Endothelial cell of umbilical vein (primary cell): Measurements from ENCODE around the gene SLCO3A1. TPM values are rescaled to one million over a fixed set of nuclear protein-coding genes. Genes with fewer than 3 reads are reported as not detected.

ENCODE experiments used
- BruUV-seq: library from RNA; stranded (reverse); fragments of 400-500 nt; replicated peaks from 2 replicates; lab custom pipeline; 2021; lab: Mats Ljungman, UMichigan
- CTCF ChIA-PET: fragments of 300-600, 350-600 bp; sonication (Branson Sonifier 250); formaldehyde crosslinking; loops from one replicate; lab custom pipeline; 2021; ENCODE audit warnings: antibody characterized with exemption, inconsistent platforms; lab: Charles Lee
- POLR2A ChIA-PET: fragments of 300-600, 350-600 bp; sonication (Branson Sonifier 250); formaldehyde crosslinking; loops from one replicate; lab custom pipeline; 2021; ENCODE audit warnings: antibody characterized with exemption, inconsistent platforms; lab: Charles Lee
- DNase-seq: peaks from one replicate; pipeline ENCODE4 v3.0.0-alpha.2; 2011; ENCODE audit warnings: low read depth, low spot score
- FAIRE-seq: peaks from 2 replicates; lab custom pipeline; 2011; peaks lifted over from hg19 to GRCh38; lab: Jason Lieb, UNC
- H2AFZ ChIP-seq: 2 replicates; pipeline ENCODE4 v1.6.0; 2012; ENCODE audit warnings: low read depth, low read length, control low read depth, inconsistent platforms
- H3K27ac ChIP-seq: 2 replicates; pipeline ENCODE4 v1.5.1; 2011; ENCODE audit warnings: low read depth, mild to moderate bottlenecking, control low read depth, low read length, moderate library complexity; ENCODE audit not compliant: insufficient read depth
- H3K27me3 ChIP-seq, 2 experiments: 2 replicates each; pipeline versions ENCODE4 v1.6.0 to v1.6.1; 2011; ENCODE audit warnings: low read length in 2 of 2, mixed read lengths in 1 of 2; ENCODE audit not compliant: control insufficient read depth in 2 of 2, insufficient read depth in 2 of 2
- H3K36me3 ChIP-seq, 2 experiments: 2 replicates in 1 of 2; 3 replicates in 1 of 2; pipeline ENCODE4 v1.5.1; 2011; ENCODE audit warnings: low read length in 2 of 2, mild to moderate bottlenecking in 1 of 2, moderate library complexity in 1 of 2; ENCODE audit not compliant: control insufficient read depth in 2 of 2, insufficient read depth in 2 of 2; ENCODE audit errors: extremely low read depth in 1 of 2
- H3K4me1 ChIP-seq: 3 replicates; pipeline ENCODE4 v1.5.1; 2011; ENCODE audit warnings: mild to moderate bottlenecking, low read length; ENCODE audit not compliant: control insufficient read depth, insufficient read depth; ENCODE audit errors: extremely low read depth
- H3K4me2 ChIP-seq: 2 replicates; pipeline ENCODE4 v1.6.1; 2011; ENCODE audit warnings: low read length, control low read depth, mixed read lengths; ENCODE audit not compliant: insufficient read depth
- H3K4me3 ChIP-seq, 3 experiments: fragments of 200-600 bp in 1 of 3; sonication (generic), shearing (Covaris generic) in 1 of 3; replicated peaks in 1 of 3; 2 replicates each; pipeline ENCODE4 v1.5.1; 2011 to 2016; ENCODE audit warnings: control low read depth in 3 of 3, low read length in 3 of 3, mild to moderate bottlenecking in 2 of 3, inconsistent platforms in 1 of 3, low read depth in 1 of 3, moderate library complexity in 1 of 3; ENCODE audit not compliant: insufficient read depth in 1 of 3
- H3K79me2 ChIP-seq: 2 replicates; pipeline ENCODE4 v1.6.0; 2012; ENCODE audit warnings: low read length, inconsistent platforms; ENCODE audit not compliant: control insufficient read depth, insufficient read depth
- H3K9ac ChIP-seq: replicated peaks from 2 replicates; pipeline ENCODE3; 2011; ENCODE audit warnings: low read length, control low read depth; ENCODE audit not compliant: insufficient read depth; ENCODE audit errors: extremely low read depth
- H3K9me1 ChIP-seq: replicated peaks from 3 replicates; pipeline ENCODE4 v1.6.0; 2011; ENCODE audit warnings: mild to moderate bottlenecking, low read length; ENCODE audit not compliant: control insufficient read depth, insufficient read depth; ENCODE audit errors: extremely low read depth
- H3K9me3 ChIP-seq: replicated peaks from 2 replicates; pipeline ENCODE4 v1.5.1; 2012; ENCODE audit warnings: low read length, inconsistent platforms; ENCODE audit not compliant: control insufficient read depth, insufficient read depth
- H4K20me1 ChIP-seq: replicated peaks from 2 replicates; pipeline ENCODE3; 2011; ENCODE audit warnings: mild to moderate bottlenecking, low read length; ENCODE audit not compliant: control insufficient read depth, insufficient read depth; ENCODE audit errors: extremely low read depth
- EZH2 ChIP-seq: IDR thresholded peaks from 2 replicates; pipeline ENCODE4 v1.6.1; 2012; ENCODE audit warnings: borderline replicate concordance, low read depth, mild to moderate bottlenecking, moderate library complexity, low read length, inconsistent platforms; ENCODE audit not compliant: severe bottlenecking
- FOS ChIP-seq: IDR thresholded peaks from 2 replicates; pipeline ENCODE4 v1.6.1; 2011; ENCODE audit warnings: mild to moderate bottlenecking, low read length, moderate library complexity, borderline replicate concordance; ENCODE audit not compliant: insufficient read depth
- GATA2 ChIP-seq: IDR thresholded peaks from 2 replicates; pipeline ENCODE4 v1.7.0; 2011; ENCODE audit warnings: low read depth, mild to moderate bottlenecking, moderate library complexity, mixed read lengths, low read length; ENCODE audit not compliant: insufficient read length, insufficient read depth
- JUN ChIP-seq: IDR thresholded peaks from 2 replicates; pipeline ENCODE4 v1.6.1; 2011; ENCODE audit warnings: borderline replicate concordance, low read depth; ENCODE audit not compliant: insufficient read length, insufficient read depth
- MAX ChIP-seq: IDR thresholded peaks from 2 replicates; pipeline ENCODE4 v1.6.1; 2011; ENCODE audit not compliant: insufficient read depth, insufficient read length
- MYC ChIP-seq: IDR thresholded peaks from one replicate; pipeline ENCODE4 v1.6.1; 2011; ENCODE audit warnings: mild to moderate bottlenecking, low read depth, low read length
- POLR2A ChIP-seq: IDR thresholded peaks from 2 replicates; pipeline ENCODE4 v1.6.1; 2012; ENCODE audit warnings: low read depth, mild to moderate bottlenecking, control low read depth, low read length
- POLR2AphosphoS5 ChIP-seq: IDR thresholded peaks from 2 replicates; pipeline ENCODE4 v1.6.1; 2012; ENCODE audit warnings: low read depth, mild to moderate bottlenecking, control low read depth, low read length, moderate library complexity; ENCODE audit not compliant: insufficient read depth
- dilution Hi-C: fragments of 300-500 bp; cut with MboI; formaldehyde crosslinking; loops from one replicate; pipeline ENCODE4 v1.15.0; 2019; ENCODE audit warnings: low sequenced_read_pairs; ENCODE audit not compliant: extremely low pct_ligation_motif_present
- intact Hi-C: fragments of 100-400 bp; cut with micrococcal nuclease; formaldehyde crosslinking; loops from one replicate; pipeline ENCODE4 v1.10.0; 2022
- polyA plus RNA-seq, 4 experiments: library from polyadenylated mRNA; depleted of rRNA in 3 of 4; stranded (reverse) in 3 of 4; unstranded in 1 of 4; fragments of >200 nt; gene quantifications; 2 replicates each; pipeline versions ENCODE4 v1.2.1 to v1.2.3, GENCODE V29; 2011 to 2012; ENCODE audit warnings: missing spikeins in 1 of 4
- total RNA-seq: library from RNA; stranded (reverse); gene quantifications from 2 replicates; pipeline ENCODE4 v1.2.3, GENCODE V29; 2021
- TF ChIP-seq, protein P1 (sequence below), 2 donors: IDR thresholded peaks; 1 replicate in 1 of 2; 2 replicates in 1 of 2; pipeline ENCODE4 v1.5.1; 2011; ENCODE audit warnings: low read length in 2 of 2, mild to moderate bottlenecking in 2 of 2, moderate library complexity in 2 of 2, control low read depth in 1 of 2, inconsistent platforms in 1 of 2, low read depth in 1 of 2; ENCODE audit not compliant: insufficient read depth in 1 of 2; ENCODE audit errors: extremely low read depth in 1 of 2

Gene SLCO3A1
- total and polyA plus RNA-seq, 2 donors (not counting 3 experiments of a cell fraction or from before 2014, with no cell fraction given): 0.88 to 0.92 TPM

GRCh38 chr15:92025706-92026270 lies 172.3 kb downstream of the SLCO3A1 start:
- POLR2A ChIA-PET: no interaction called here
- FAIRE-seq (no peak), DNase-seq (no peak)
- Histone ChIP-seq H3K4me2 (no peak overlapping the region), H3K27me3 (no peaks in the 10 kb centered on the region), H3K9me1 (no peaks in the 10 kb centered on the region), H2AFZ (no peak overlapping the region), H3K36me3 (no peaks in the 10 kb centered on the region), H3K4me1 (no peaks in the 10 kb centered on the region), H3K79me2 (no peaks in the 10 kb centered on the region), H3K9me3 (no peaks in the 10 kb centered on the region), H4K20me1 (no peaks in the 10 kb centered on the region), H3K27ac (no peak overlapping the region), H3K4me3 (no peak overlapping the region), H3K9ac (no peak overlapping the region)
- no peak for TF ChIP-seq POLR2AphosphoS5
- no peak for TF ChIP-seq MAX
- TF ChIP-seq MYC: no peak
- no peak for TF ChIP-seq EZH2
- TF ChIP-seq FOS: no peak
- no peak for TF ChIP-seq GATA2
- no peak for TF ChIP-seq POLR2A
- TF ChIP-seq, protein P1, sequence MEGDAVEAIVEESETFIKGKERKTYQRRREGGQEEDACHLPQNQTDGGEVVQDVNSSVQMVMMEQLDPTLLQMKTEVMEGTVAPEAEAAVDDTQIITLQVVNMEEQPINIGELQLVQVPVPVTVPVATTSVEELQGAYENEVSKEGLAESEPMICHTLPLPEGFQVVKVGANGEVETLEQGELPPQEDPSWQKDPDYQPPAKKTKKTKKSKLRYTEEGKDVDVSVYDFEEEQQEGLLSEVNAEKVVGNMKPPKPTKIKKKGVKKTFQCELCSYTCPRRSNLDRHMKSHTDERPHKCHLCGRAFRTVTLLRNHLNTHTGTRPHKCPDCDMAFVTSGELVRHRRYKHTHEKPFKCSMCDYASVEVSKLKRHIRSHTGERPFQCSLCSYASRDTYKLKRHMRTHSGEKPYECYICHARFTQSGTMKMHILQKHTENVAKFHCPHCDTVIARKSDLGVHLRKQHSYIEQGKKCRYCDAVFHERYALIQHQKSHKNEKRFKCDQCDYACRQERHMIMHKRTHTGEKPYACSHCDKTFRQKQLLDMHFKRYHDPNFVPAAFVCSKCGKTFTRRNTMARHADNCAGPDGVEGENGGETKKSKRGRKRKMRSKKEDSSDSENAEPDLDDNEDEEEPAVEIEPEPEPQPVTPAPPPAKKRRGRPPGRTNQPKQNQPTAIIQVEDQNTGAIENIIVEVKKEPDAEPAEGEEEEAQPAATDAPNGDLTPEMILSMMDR (IDR thresholded peaks at IDR 0.05; ENCODE audit: extremely low read depth in 1 of 2, insufficient read depth in 1 of 2, low read depth in 1 of 2, low read length in 2 of 2): no peak
- no peak for TF ChIP-seq JUN
- no TSS peak for BruUV-seq
- CTCF ChIA-PET: no interaction called here
- intact Hi-C loops (no loop called here), dilution Hi-C loops (no loop called here)
